Measurements from ENCODE around the gene DLAT.
"Not testable (repeated sequence)": the region's sequence is repeated elsewhere in the genome, so short reads cannot be mapped to it uniquely, and the experiment has no call there.

GRCh38 chr11:112048256-112048655 is 23.0 kb downstream of the DLAT start:
- TF ChIP-seq POLR2AphosphoS5 (IDR thresholded peaks at IDR 0.05; ENCODE audit: low read depth); JUNB (IDR thresholded peaks at IDR 0.05; ENCODE audit: unreplicated experiment); REST (IDR thresholded peaks at IDR 0.05; ENCODE audit: unreplicated experiment); EZH2 (IDR thresholded peaks at IDR 0.05; ENCODE audit: low read depth, unreplicated experiment); NANOG (IDR thresholded peaks at IDR 0.05; ENCODE audit: borderline replicate concordance): not testable (repeated sequence)
- TF ChIP-seq, protein P1, sequence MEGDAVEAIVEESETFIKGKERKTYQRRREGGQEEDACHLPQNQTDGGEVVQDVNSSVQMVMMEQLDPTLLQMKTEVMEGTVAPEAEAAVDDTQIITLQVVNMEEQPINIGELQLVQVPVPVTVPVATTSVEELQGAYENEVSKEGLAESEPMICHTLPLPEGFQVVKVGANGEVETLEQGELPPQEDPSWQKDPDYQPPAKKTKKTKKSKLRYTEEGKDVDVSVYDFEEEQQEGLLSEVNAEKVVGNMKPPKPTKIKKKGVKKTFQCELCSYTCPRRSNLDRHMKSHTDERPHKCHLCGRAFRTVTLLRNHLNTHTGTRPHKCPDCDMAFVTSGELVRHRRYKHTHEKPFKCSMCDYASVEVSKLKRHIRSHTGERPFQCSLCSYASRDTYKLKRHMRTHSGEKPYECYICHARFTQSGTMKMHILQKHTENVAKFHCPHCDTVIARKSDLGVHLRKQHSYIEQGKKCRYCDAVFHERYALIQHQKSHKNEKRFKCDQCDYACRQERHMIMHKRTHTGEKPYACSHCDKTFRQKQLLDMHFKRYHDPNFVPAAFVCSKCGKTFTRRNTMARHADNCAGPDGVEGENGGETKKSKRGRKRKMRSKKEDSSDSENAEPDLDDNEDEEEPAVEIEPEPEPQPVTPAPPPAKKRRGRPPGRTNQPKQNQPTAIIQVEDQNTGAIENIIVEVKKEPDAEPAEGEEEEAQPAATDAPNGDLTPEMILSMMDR (conservative IDR thresholded peaks at IDR 0.05; ENCODE audit: low read depth in 2 of 2), result not testable (repeated sequence)
